ENCODE measurements around the gene PLPPR3.
"Not testable (repeated sequence)": the region's sequence is repeated elsewhere in the genome, so short reads cannot be mapped to it uniquely, and the experiment has no call there.

Gene PLPPR3

GRCh38 chr19:852136-853013 lies 30.6 kb upstream of the PLPPR3 start, which contains the start of gene ELANE:
ELANE (plus strand) TSS chr19:852303; CDS start chr19:852329, 26 bp downstream.
- no peak for DNase-seq (ENCODE audit: low read depth)
- TF ChIP-seq CTCF (IDR thresholded peaks at IDR 0.05; ENCODE audit: insufficient read depth, low read depth, low read length, missing control alignments) = no peak
- no peak within 1 kb of the TSS for H3K4me3 ChIP-seq (ENCODE audit: low read length)

- no peak for TF ChIP-seq CTCF (IDR thresholded peaks at IDR 0.05; ENCODE audit: insufficient read depth, low read depth, low read length, missing control alignments)
- DNase-seq (ENCODE audit: low read depth) = no peak
- no peak overlapping the region for H3K4me3 ChIP-seq (ENCODE audit: low read length)
Measured at GRCh38 chr19:850979-851335, 29.2 kb upstream of the PLPPR3 start.

- peak; percentile 33 for DNase-seq (ENCODE audit: low read depth)
- no peak for TF ChIP-seq CTCF (IDR thresholded peaks at IDR 0.05; ENCODE audit: insufficient read depth, low read depth, low read length, missing control alignments)
- no peak overlapping the region for H3K4me3 ChIP-seq (ENCODE audit: low read length)
Measured at GRCh38 chr19:850221-850978, 28.6 kb upstream of the PLPPR3 start.

- not testable (repeated sequence) for H3K4me3 ChIP-seq (ENCODE audit: low read length); DNase-seq (ENCODE audit: low read depth)
Measured at GRCh38 chr19:849195-849594, 27.4 kb upstream of the PLPPR3 start.

- no peak overlapping the region for H3K4me3 ChIP-seq (ENCODE audit: low read length)
- DNase-seq (ENCODE audit: low read depth) = no peak
- no peak for TF ChIP-seq CTCF (IDR thresholded peaks at IDR 0.05; ENCODE audit: insufficient read depth, low read depth, low read length, missing control alignments)
Measured at GRCh38 chr19:848386-848921, 26.7 kb upstream of the PLPPR3 start.

GRCh38 chr19:845707-846521 lies 24.2 kb upstream of the PLPPR3 start:
- no peak for DNase-seq (ENCODE audit: low read depth)
- no peak overlapping the region for H3K4me3 ChIP-seq (ENCODE audit: low read length)
- no peak for TF ChIP-seq CTCF (IDR thresholded peaks at IDR 0.05; ENCODE audit: insufficient read depth, low read depth, low read length, missing control alignments)
